Endodermal cell (in vitro differentiated cells): ENCODE results near the gene TTLL11. TPM values are rescaled to one million over a fixed set of nuclear protein-coding genes. Genes with fewer than 3 reads are reported as not detected.

Experiments
- DNase-seq: peaks from one replicate; pipeline ENCODE4 v3.0.0-alpha.2; 2017
- H3K27ac ChIP-seq: 2 replicates; pipeline ENCODE4 v1.5.1; 2013; ENCODE audit warnings: mild to moderate bottlenecking, low read depth, low read length, moderate library complexity
- H3K27me3 ChIP-seq: 2 replicates; pipeline ENCODE4 v1.6.1; 2013; ENCODE audit warnings: mild to moderate bottlenecking, low read length, moderate library complexity; ENCODE audit not compliant: insufficient read depth, control insufficient read depth, poor library complexity, severe bottlenecking
- H3K36me3 ChIP-seq: 2 replicates; pipeline ENCODE4 v1.7.0; 2013; ENCODE audit warnings: mild to moderate bottlenecking, low read length, moderate library complexity; ENCODE audit not compliant: control insufficient read depth, insufficient read depth
- H3K4me1 ChIP-seq: one replicate; pipeline ENCODE4 v1.7.0; 2013; ENCODE audit warnings: low read length; ENCODE audit not compliant: control insufficient read depth, insufficient read depth
- H3K4me3 ChIP-seq: 2 replicates; pipeline ENCODE4 v1.5.1; 2013; ENCODE audit warnings: mild to moderate bottlenecking, low read length, moderate library complexity
- H3K9ac ChIP-seq: 2 replicates; pipeline ENCODE4 v1.6.1; 2013; ENCODE audit warnings: mild to moderate bottlenecking, low read length, moderate library complexity; ENCODE audit not compliant: poor library complexity, severe bottlenecking; ENCODE audit errors: extremely low read depth
- H3K9me3 ChIP-seq: 2 replicates; pipeline ENCODE4 v1.6.1; 2013; ENCODE audit warnings: mild to moderate bottlenecking, low read length, moderate library complexity; ENCODE audit not compliant: control insufficient read depth
- H3K27ac Mint-ChIP-seq: 2 replicates; pipeline ENCODE4 v1.8.0; 2020; ENCODE audit warnings: mixed read lengths
- H3K27me3 Mint-ChIP-seq: 2 replicates; pipeline ENCODE4 v1.8.0; 2021; ENCODE audit warnings: mild to moderate bottlenecking, mixed read lengths; ENCODE audit not compliant: insufficient read depth
- H3K36me3 Mint-ChIP-seq: 2 replicates; pipeline ENCODE4 v1.8.0; 2020; ENCODE audit warnings: low read depth, mixed read lengths
- H3K4me1 Mint-ChIP-seq: 2 replicates; pipeline ENCODE4 v1.8.0; 2020; ENCODE audit warnings: mixed read lengths
- H3K4me3 Mint-ChIP-seq: 2 replicates; pipeline ENCODE4 v1.8.0; 2020; ENCODE audit warnings: mild to moderate bottlenecking, moderate library complexity, mixed read lengths
- H3K9me3 Mint-ChIP-seq: 2 replicates; pipeline ENCODE4 v1.8.0; 2020; ENCODE audit warnings: mild to moderate bottlenecking, mixed read lengths
- CTCF ChIP-seq: fragments of 200-600 bp; sonication (generic); conservative IDR thresholded peaks from 2 replicates; pipeline ENCODE4 v1.5.0; 2021; ENCODE audit warnings: antibody characterized with exemption, mild to moderate bottlenecking
- WGBS, 2 experiments: methylation state at CpG; one replicate each; pipeline versions ENCODE4 v1.1.5 to v1.1.7; 2013; ENCODE audit warnings: missing lambda C conversion rate in 2 of 2, mixed read lengths in 1 of 2; ENCODE audit not compliant: insufficient coverage in 1 of 2, insufficient read length in 1 of 2; 5-methylcytosine and 5-hydroxymethylcytosine counted together
- total RNA-seq, 2 donors: library from RNA; stranded (reverse); fragmentation: NEBNext Ultra II Directional in 1 of 2; extraction: Animal tissue kit (Norgen Biotek cat#: 25700) in 1 of 2; gene quantifications; 2 replicates in 1 of 2; 3 replicates in 1 of 2; pipeline ENCODE4 v1.2.1, GENCODE V29; 2021

Gene TTLL11
- total RNA-seq, 2 donors from 2014 or later = 0.68 TPM; not detected in 1

GRCh38 chr9:122078557-122078956, 14.6 kb downstream of the TTLL11 start:
- Histone ChIP-seq H3K9me3 (peaks cover 7% of the 10 kb centered on the region), H3K4me1 (no peaks in the 10 kb centered on the region), H3K4me3 (no peak overlapping the region), H3K27ac (no peak overlapping the region), H3K9ac (no peak overlapping the region), H3K27me3 (no peaks in the 10 kb centered on the region), H3K36me3 (no peaks in the 10 kb centered on the region)
- TF ChIP-seq CTCF = no peak
- Mint-ChIP-seq H3K4me3 (no peak overlapping the region), H3K27me3 (peaks cover 5% of the 10 kb centered on the region), H3K27ac (no peak overlapping the region), H3K36me3 (no peaks in the 10 kb centered on the region), H3K4me1 (no peaks in the 10 kb centered on the region), H3K9me3 (no peaks in the 10 kb centered on the region)
- WGBS, 2 experiments = 87 to 100% methylated on average over 1 of the region's 1 CpG
- no peak for DNase-seq

GRCh38 chr9:122076773-122077172, 16.3 kb downstream of the TTLL11 start:
- TF ChIP-seq CTCF = no peak
- Histone ChIP-seq H3K4me3 (no peak overlapping the region), H3K9ac (no peak overlapping the region), H3K27me3 (no peaks in the 10 kb centered on the region), H3K9me3 (peaks cover 7% of the 10 kb centered on the region), H3K36me3 (no peaks in the 10 kb centered on the region), H3K4me1 (no peaks in the 10 kb centered on the region), H3K27ac (no peak overlapping the region)
- H3K4me1 Mint-ChIP-seq = no peaks in the 10 kb centered on the region
- no peak overlapping the region for H3K27ac Mint-ChIP-seq
- WGBS, 2 experiments = 93% methylated on average over 2 of the region's 3 CpGs; no CpG with 5 or more reads in 1 of the 2 experiments
- H3K27me3 Mint-ChIP-seq = peaks cover 5% of the 10 kb centered on the region
- DNase-seq = no peak
- H3K36me3 Mint-ChIP-seq = no peaks in the 10 kb centered on the region
- no peak overlapping the region for H3K4me3 Mint-ChIP-seq
- H3K9me3 Mint-ChIP-seq = no peaks in the 10 kb centered on the region

GRCh38 chr9:122076117-122076516, 17.0 kb downstream of the TTLL11 start:
- Mint-ChIP-seq H3K27ac (no peak overlapping the region), H3K36me3 (no peaks in the 10 kb centered on the region), H3K4me1 (no peaks in the 10 kb centered on the region), H3K27me3 (peaks cover 5% of the 10 kb centered on the region), H3K9me3 (no peaks in the 10 kb centered on the region), H3K4me3 (no peak overlapping the region)
- Histone ChIP-seq H3K36me3 (no peaks in the 10 kb centered on the region), H3K27ac (no peak overlapping the region), H3K9ac (no peak overlapping the region), H3K4me3 (no peak overlapping the region), H3K27me3 (no peaks in the 10 kb centered on the region), H3K9me3 (peaks cover 7% of the 10 kb centered on the region), H3K4me1 (no peaks in the 10 kb centered on the region)
- TF ChIP-seq CTCF = no peak
- WGBS, 2 experiments = 91% methylated on average over 4 of the region's 4 CpGs; no CpG with 5 or more reads in 1 of the 2 experiments
- no peak for DNase-seq
